H9 (cell line): ENCODE results near the gene KRT31. TPM values are rescaled to one million over a fixed set of nuclear protein-coding genes. Genes with fewer than 3 reads are reported as not detected.
"Not testable (repeated sequence)": the region's sequence is repeated elsewhere in the genome, so short reads cannot be mapped to it uniquely, and the experiment has no call there.

Experiments
- DNase-seq: peaks from one replicate; pipeline ENCODE4 v3.0.0-alpha.2; 2017
- H2AFZ ChIP-seq: one replicate; pipeline ENCODE4 v1.6.1; 2013; ENCODE audit warnings: mild to moderate bottlenecking, low read length, control low read depth, moderate library complexity
- H2AK5ac ChIP-seq: 2 replicates; pipeline ENCODE4 v1.6.1; 2013; ENCODE audit warnings: low read length, control low read depth, mixed read lengths; ENCODE audit not compliant: insufficient read length
- H2BK120ac ChIP-seq: one replicate; pipeline ENCODE4 v1.6.1; 2013; ENCODE audit warnings: low read depth, mild to moderate bottlenecking, low read length, control low read depth, inconsistent platforms; ENCODE audit not compliant: poor library complexity, severe bottlenecking
- H2BK12ac ChIP-seq: 2 replicates; pipeline ENCODE4 v1.6.1; 2013; ENCODE audit warnings: low read length, control low read depth, mixed read lengths, low read depth; ENCODE audit not compliant: insufficient read length
- H2BK15ac ChIP-seq: 2 replicates; pipeline ENCODE4 v1.6.1; 2013; ENCODE audit warnings: low read depth, low read length, control low read depth
- H2BK20ac ChIP-seq: one replicate; pipeline ENCODE4 v1.6.1; 2013; ENCODE audit warnings: low read depth, mild to moderate bottlenecking, low read length, control low read depth, inconsistent platforms; ENCODE audit not compliant: poor library complexity, severe bottlenecking
- H2BK5ac ChIP-seq: 2 replicates; pipeline ENCODE4 v1.6.1; 2013; ENCODE audit warnings: low read length, control low read depth, mixed read lengths; ENCODE audit not compliant: insufficient read length
- H3K14ac ChIP-seq: 2 replicates; pipeline ENCODE4 v1.6.1; 2013; ENCODE audit warnings: low read length, control low read depth; ENCODE audit not compliant: insufficient read depth
- H3K18ac ChIP-seq: 2 replicates; pipeline ENCODE4 v1.6.1; 2013; ENCODE audit warnings: low read depth, mild to moderate bottlenecking, mixed read lengths, low read length, control low read depth; ENCODE audit not compliant: insufficient read length
- H3K23ac ChIP-seq: 2 replicates; pipeline ENCODE4 v1.6.1; 2013; ENCODE audit warnings: low read length, control low read depth, mixed read lengths, low read depth; ENCODE audit not compliant: insufficient read length
- H3K23me2 ChIP-seq: 2 replicates; pipeline ENCODE4 v1.6.1; 2013; ENCODE audit warnings: low read depth, mild to moderate bottlenecking, mixed read lengths, low read length, control low read depth; ENCODE audit not compliant: insufficient read length, poor library complexity, severe bottlenecking
- H3K27ac ChIP-seq: 2 replicates; pipeline ENCODE4 v1.5.1; 2013; ENCODE audit warnings: low read length, control low read depth, mixed read lengths, low read depth; ENCODE audit not compliant: insufficient read length
- H3K27me3 ChIP-seq: 2 replicates; pipeline ENCODE4 v1.6.1; 2013; ENCODE audit warnings: low read length, control low read depth, inconsistent platforms; ENCODE audit not compliant: insufficient read depth
- H3K4ac ChIP-seq: 2 replicates; pipeline ENCODE4 v1.6.1; 2013; ENCODE audit warnings: low read depth, mild to moderate bottlenecking, control low read depth, inconsistent platforms, low read length, moderate library complexity
- H3K4me1 ChIP-seq: 2 replicates; pipeline ENCODE4 v1.6.1; 2013; ENCODE audit warnings: low read length, control low read depth, inconsistent platforms; ENCODE audit not compliant: insufficient read depth
- H3K4me2 ChIP-seq: 2 replicates; pipeline ENCODE4 v1.6.1; 2013; ENCODE audit warnings: low read length, control low read depth, mixed read lengths; ENCODE audit not compliant: insufficient read length, insufficient read depth
- H3K56ac ChIP-seq: 2 replicates; pipeline ENCODE4 v1.6.1; 2013; ENCODE audit warnings: low read depth, mild to moderate bottlenecking, mixed read lengths, low read length, control low read depth; ENCODE audit not compliant: insufficient read length
- H3K79me1 ChIP-seq: 2 replicates; pipeline ENCODE4 v1.6.1; 2013; ENCODE audit warnings: low read depth, mild to moderate bottlenecking, moderate library complexity, low read length, control low read depth, inconsistent platforms; ENCODE audit not compliant: insufficient read depth, poor library complexity, severe bottlenecking
- H3K79me2 ChIP-seq: 2 replicates; pipeline ENCODE4 v1.6.1; 2013; ENCODE audit warnings: low read length, control low read depth, inconsistent platforms; ENCODE audit not compliant: insufficient read depth
- H3K9ac ChIP-seq: 2 replicates; pipeline ENCODE4 v1.6.1; 2013; ENCODE audit warnings: low read length, control low read depth, mixed read lengths; ENCODE audit not compliant: insufficient read length; ENCODE audit errors: extremely low read depth
- H3K9me3 ChIP-seq: one replicate; pipeline ENCODE4 v1.6.1; 2013; ENCODE audit warnings: low read depth, low read length, inconsistent platforms; ENCODE audit not compliant: control insufficient read depth
- H3T11ph ChIP-seq: one replicate; pipeline ENCODE4 v1.6.1; 2013; ENCODE audit warnings: mild to moderate bottlenecking, low read length, control low read depth, inconsistent platforms
- H4K20me1 ChIP-seq: one replicate; pipeline ENCODE4 v1.6.1; 2013; ENCODE audit not compliant: control insufficient read depth, insufficient read length, insufficient read depth
- H4K5ac ChIP-seq: 2 replicates; pipeline ENCODE4 v1.6.1; 2013; ENCODE audit warnings: low read depth, mild to moderate bottlenecking, mixed read lengths, low read length, control low read depth; ENCODE audit not compliant: insufficient read length
- H4K8ac ChIP-seq: replicated peaks from 2 replicates; pipeline ENCODE4 v1.6.1; 2013; ENCODE audit warnings: low read length, control low read depth, mixed read lengths, low read depth; ENCODE audit not compliant: insufficient read length
- H4K91ac ChIP-seq: 2 replicates; pipeline ENCODE4 v1.6.1; 2013; ENCODE audit warnings: low read depth, mild to moderate bottlenecking, moderate library complexity, mixed read lengths, low read length, control low read depth; ENCODE audit not compliant: insufficient read length
- H3K27ac Mint-ChIP-seq, 3 experiments: 2 replicates in 2 of 3; 3 replicates in 1 of 3; pipeline ENCODE4 v1.8.0; 2020 to 2021; ENCODE audit warnings: mixed read lengths in 3 of 3, mild to moderate bottlenecking in 1 of 3, moderate library complexity in 1 of 3
- H3K27me3 Mint-ChIP-seq: 2 replicates; pipeline ENCODE4 v1.8.0; 2021; ENCODE audit warnings: low read depth, mild to moderate bottlenecking, moderate library complexity, mixed read lengths
- H3K36me3 Mint-ChIP-seq, 3 experiments: 2 replicates in 2 of 3; 3 replicates in 1 of 3; pipeline ENCODE4 v1.8.0; 2020 to 2021; ENCODE audit warnings: low read depth in 3 of 3, mixed read lengths in 3 of 3; ENCODE audit not compliant: insufficient read depth in 1 of 3
- H3K4me1 Mint-ChIP-seq, 2 experiments: 2 replicates each; pipeline ENCODE4 v1.8.0; 2020; ENCODE audit warnings: mixed read lengths in 2 of 2
- H3K4me3 Mint-ChIP-seq, 2 experiments: 2 replicates in 1 of 2; 3 replicates in 1 of 2; pipeline ENCODE4 v1.8.0; 2020 to 2021; ENCODE audit warnings: mild to moderate bottlenecking in 2 of 2, mixed read lengths in 2 of 2, moderate library complexity in 1 of 2
- H3K9me3 Mint-ChIP-seq, 2 experiments: 2 replicates in 1 of 2; 3 replicates in 1 of 2; pipeline ENCODE4 v1.8.0; 2020; ENCODE audit warnings: mild to moderate bottlenecking in 2 of 2, mixed read lengths in 2 of 2, moderate library complexity in 1 of 2
- WGBS: extraction: QIAGEN DNeasy Blood & Tissue Kit; methylation state at CpG from one replicate; pipeline ENCODE4 v1.1.7; 2013; ENCODE audit warnings: missing lambda C conversion rate, low lambda C conversion rate, mixed read lengths; ENCODE audit not compliant: insufficient read length; ENCODE audit errors: extremely low coverage; 5-methylcytosine and 5-hydroxymethylcytosine counted together
- total RNA-seq: library from RNA; stranded (reverse); gene quantifications from 2 replicates; pipeline ENCODE4 v1.2.1, GENCODE V29; 2021
- TF ChIP-seq, protein P1 (sequence below): fragments of 200-600 bp; sonication (generic); conservative IDR thresholded peaks from 3 replicates; pipeline ENCODE4 v1.8.0; 2021; ENCODE audit warnings: antibody characterized with exemption, mild to moderate bottlenecking

The KRT31 gene
- total RNA-seq, 1 experiment from 2014 or later = not detected

GRCh38 chr17:41395611-41396010 is 1.8 kb downstream of the KRT31 start:
- Histone ChIP-seq H2AFZ (no peak overlapping the region), H4K20me1 (no peaks in the 10 kb centered on the region), H4K91ac (no peak overlapping the region), H3K14ac (no peak overlapping the region), H3K9ac (no peak overlapping the region), H3K56ac (no peak overlapping the region), H3K27ac (no peak overlapping the region), H3K23me2 (no peaks in the 10 kb centered on the region), H3K27me3 (no peaks in the 10 kb centered on the region), H3K4me2 (no peak overlapping the region), H2BK120ac (no peak overlapping the region), H3K4ac (no peak overlapping the region), H4K8ac (no peak overlapping the region), H4K5ac (no peak overlapping the region), H3K23ac (no peak overlapping the region), H3K4me1 (no peaks in the 10 kb centered on the region), H2BK12ac (no peak overlapping the region), H2BK20ac (no peak overlapping the region), H3K18ac (no peak overlapping the region), H2BK15ac (no peak overlapping the region), H3K79me2 (no peaks in the 10 kb centered on the region), H3K79me1 (no peaks in the 10 kb centered on the region), H2BK5ac (no peak overlapping the region), H2AK5ac (no peak overlapping the region), H3T11ph (no peak overlapping the region), H3K9me3 (no peaks in the 10 kb centered on the region)
- WGBS = no CpG with 5 or more reads among the region's 1 CpG
- Mint-ChIP-seq H3K27me3 (peaks cover 4% of the 10 kb centered on the region), H3K27ac (no peak overlapping the region), H3K9me3 (no peaks in the 10 kb centered on the region; a peak in 1 of 5 replicates), H3K36me3 (no peaks in the 10 kb centered on the region), H3K4me3 (no peak overlapping the region), H3K4me1 (0 out of 4 replicates have a peak, but pooled peaks cover 0 to 3% of the 10 kb centered on the region in 2 experiments)
- TF ChIP-seq, protein P1, sequence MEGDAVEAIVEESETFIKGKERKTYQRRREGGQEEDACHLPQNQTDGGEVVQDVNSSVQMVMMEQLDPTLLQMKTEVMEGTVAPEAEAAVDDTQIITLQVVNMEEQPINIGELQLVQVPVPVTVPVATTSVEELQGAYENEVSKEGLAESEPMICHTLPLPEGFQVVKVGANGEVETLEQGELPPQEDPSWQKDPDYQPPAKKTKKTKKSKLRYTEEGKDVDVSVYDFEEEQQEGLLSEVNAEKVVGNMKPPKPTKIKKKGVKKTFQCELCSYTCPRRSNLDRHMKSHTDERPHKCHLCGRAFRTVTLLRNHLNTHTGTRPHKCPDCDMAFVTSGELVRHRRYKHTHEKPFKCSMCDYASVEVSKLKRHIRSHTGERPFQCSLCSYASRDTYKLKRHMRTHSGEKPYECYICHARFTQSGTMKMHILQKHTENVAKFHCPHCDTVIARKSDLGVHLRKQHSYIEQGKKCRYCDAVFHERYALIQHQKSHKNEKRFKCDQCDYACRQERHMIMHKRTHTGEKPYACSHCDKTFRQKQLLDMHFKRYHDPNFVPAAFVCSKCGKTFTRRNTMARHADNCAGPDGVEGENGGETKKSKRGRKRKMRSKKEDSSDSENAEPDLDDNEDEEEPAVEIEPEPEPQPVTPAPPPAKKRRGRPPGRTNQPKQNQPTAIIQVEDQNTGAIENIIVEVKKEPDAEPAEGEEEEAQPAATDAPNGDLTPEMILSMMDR = no peak
- no peak for DNase-seq

- not testable (repeated sequence) for H3K4me1 ChIP-seq, H3K23me2 ChIP-seq, H3K27ac ChIP-seq, H3K4me1 Mint-ChIP-seq, H3T11ph ChIP-seq, H3K9me3 Mint-ChIP-seq, H3K79me2 ChIP-seq, H4K5ac ChIP-seq, H3K4me3 Mint-ChIP-seq, H2BK120ac ChIP-seq, H2BK12ac ChIP-seq, H3K56ac ChIP-seq, H2AFZ ChIP-seq, H3K14ac ChIP-seq, H4K8ac ChIP-seq, H3K23ac ChIP-seq, H4K91ac ChIP-seq, H3K18ac ChIP-seq, DNase-seq, H3K79me1 ChIP-seq, H2BK15ac ChIP-seq, H3K27me3 Mint-ChIP-seq, H2BK5ac ChIP-seq, H3K27ac Mint-ChIP-seq, H2AK5ac ChIP-seq, H3K9ac ChIP-seq, H3K36me3 Mint-ChIP-seq, H2BK20ac ChIP-seq, H3K9me3 ChIP-seq, H4K20me1 ChIP-seq, H3K4ac ChIP-seq, H3K4me2 ChIP-seq, H3K27me3 ChIP-seq
- no CpG with 5 or more reads among the region's 12 CpGs for WGBS
Observed at GRCh38 chr17:41395044-41395443, 2.4 kb downstream of the KRT31 start.
